ENCODE data around the gene HOXD11.

The HOXD11 gene

GRCh38 chr2:176093898-176094249 is 13.2 kb upstream of the HOXD11 start:
- no peak for DNase-seq (ENCODE audit: low spot score)

- no peak for DNase-seq (ENCODE audit: low spot score)
These were observed 12.7 kb upstream of the HOXD11 start for GRCh38 chr2:176094349-176094748.

- DNase-seq (ENCODE audit: low spot score), result no peak
These were observed 11.7 kb upstream of the HOXD11 start for GRCh38 chr2:176095421-176095820.

- DNase-seq (ENCODE audit: low spot score), result no peak
These were observed 10.7 kb upstream of the HOXD11 start for GRCh38 chr2:176096243-176096985.

- peak; percentile 76 for DNase-seq (ENCODE audit: low spot score)
These were observed 9.9 kb upstream of the HOXD11 start for GRCh38 chr2:176096986-176097819.

- no peak for DNase-seq (ENCODE audit: low spot score)
These were observed 9.2 kb upstream of the HOXD11 start for GRCh38 chr2:176097820-176098365.

- no peak for DNase-seq (ENCODE audit: low spot score)
These were observed 8.5 kb upstream of the HOXD11 start for GRCh38 chr2:176098366-176099158.

GRCh38 chr2:176099159-176099727 is 7.8 kb upstream of the HOXD11 start:
- DNase-seq (ENCODE audit: low spot score), result no peak

GRCh38 chr2:176099728-176100546 is 7.1 kb upstream of the HOXD11 start, which contains the start of gene HOXD12:
TSS of gene HOXD12 (plus strand) at chr2:176099795. CDS start at chr2:176099802, 7 bp downstream.
- DNase-seq (ENCODE audit: low spot score), result no peak

GRCh38 chr2:176100547-176101140 is 6.4 kb upstream of the HOXD11 start:
- DNase-seq (ENCODE audit: low spot score), result no peak

- no peak for DNase-seq (ENCODE audit: low spot score)
These were observed 5.8 kb upstream of the HOXD11 start for GRCh38 chr2:176101216-176101830.

GRCh38 chr2:176101842-176102241 is 5.2 kb upstream of the HOXD11 start:
- no peak for DNase-seq (ENCODE audit: low spot score)

GRCh38 chr2:176102309-176102866 is 4.7 kb upstream of the HOXD11 start:
- DNase-seq (ENCODE audit: low spot score), result no peak

GRCh38 chr2:176103194-176103593 is 3.9 kb upstream of the HOXD11 start:
- DNase-seq (ENCODE audit: low spot score), result no peak

- DNase-seq (ENCODE audit: low spot score), result no peak
These were observed 3.3 kb upstream of the HOXD11 start for GRCh38 chr2:176103742-176104315.

- no peak for DNase-seq (ENCODE audit: low spot score)
These were observed 2.6 kb upstream of the HOXD11 start for GRCh38 chr2:176104316-176105077.

- no peak for DNase-seq (ENCODE audit: low spot score)
These were observed 1.9 kb upstream of the HOXD11 start for GRCh38 chr2:176105078-176105729.

Data from iPS-NIHi11 (cell line).